Gastroesophageal sphincter (tissue), 4 donors: ENCODE data around the gene MYCBP. TPM values are rescaled to one million over a fixed set of nuclear protein-coding genes. Genes with fewer than 3 reads are reported as not detected.

Experiments used
- ATAC-seq: fragments of 150-250 bp; one replicate; pipeline ENCODE4 v1.9.1; 2016; ENCODE audit warnings: mild to moderate bottlenecking, moderate library complexity
- H3K27ac ChIP-seq, 4 donors: fragments of 200-600 bp; sonication (generic) in 3 of 4; 1 replicate in 3 of 4; 2 replicates in 1 of 4; pipeline ENCODE4 v1.5.1; 2016 to 2019
- H3K27me3 ChIP-seq: fragments of 200-600 bp; sonication (generic); one replicate; pipeline ENCODE4 v1.5.1; 2019
- H3K36me3 ChIP-seq, 2 donors: fragments of 200-600 bp; sonication (generic); one replicate each; pipeline ENCODE4 v1.5.1; 2019; ENCODE audit warnings: control low read depth in 1 of 2
- H3K4me1 ChIP-seq, 3 donors: fragments of 200-600 bp; sonication (generic); 1 replicate in 2 of 3; 2 replicates in 1 of 3; pipeline ENCODE4 v1.5.1; 2016 to 2019; ENCODE audit warnings: control low read depth in 2 of 3
- H3K4me3 ChIP-seq, 2 donors: fragments of 200-600 bp; sonication (generic); one replicate each; pipeline ENCODE4 v1.5.1; 2019; ENCODE audit warnings: mild to moderate bottlenecking in 1 of 2, moderate library complexity in 1 of 2
- H3K9me3 ChIP-seq, 3 donors: fragments of 200-600 bp; sonication (generic); one replicate each; pipeline ENCODE4 v1.5.1; 2017 to 2019; ENCODE audit warnings: control low read depth in 2 of 3
- EP300 ChIP-seq: sonication (generic); formaldehyde crosslinking; IDR thresholded peaks from one replicate; pipeline ENCODE4 v1.6.1; 2017; ENCODE audit warnings: antibody characterized with exemption, mild to moderate bottlenecking
- POLR2A ChIP-seq, 2 donors: fragments of 450-650 bp; IDR thresholded peaks; one replicate each; pipeline ENCODE4 v1.6.1; 2017; ENCODE audit warnings: antibody characterized with exemption in 2 of 2, mild to moderate bottlenecking in 2 of 2, moderate library complexity in 1 of 2
- POLR2AphosphoS5 ChIP-seq: sonication (generic); formaldehyde crosslinking; IDR thresholded peaks from one replicate; pipeline ENCODE4 v1.6.1; 2017; ENCODE audit warnings: antibody characterized with exemption
- WGBS, 2 donors: methylation state at CpG; one replicate each; pipeline ENCODE4 v1.1.5; 2018; ENCODE audit warnings: low coverage in 1 of 2; 5-methylcytosine and 5-hydroxymethylcytosine counted together
- total RNA-seq, 4 donors: library from RNA; depleted of rRNA; stranded (reverse); fragments of >200 nt; gene quantifications; one replicate each; pipeline ENCODE4 v1.1.0, GENCODE V29; 2016
- TF ChIP-seq, protein P1 (sequence below), 4 experiments: fragments of 200-600 bp in 2 of 4; fragments of 450-650 bp in 2 of 4; sonication (generic) in 1 of 4; IDR thresholded peaks; one replicate each; pipeline ENCODE4 v1.5.1; 2017 to 2019; ENCODE audit warnings: antibody characterized with exemption in 4 of 4, mild to moderate bottlenecking in 2 of 4, moderate library complexity in 2 of 4

MYCBP gene
- total RNA-seq, 4 donors from 2014 or later, result 19.3 to 25.8 (median 21.5) TPM

DNA sequence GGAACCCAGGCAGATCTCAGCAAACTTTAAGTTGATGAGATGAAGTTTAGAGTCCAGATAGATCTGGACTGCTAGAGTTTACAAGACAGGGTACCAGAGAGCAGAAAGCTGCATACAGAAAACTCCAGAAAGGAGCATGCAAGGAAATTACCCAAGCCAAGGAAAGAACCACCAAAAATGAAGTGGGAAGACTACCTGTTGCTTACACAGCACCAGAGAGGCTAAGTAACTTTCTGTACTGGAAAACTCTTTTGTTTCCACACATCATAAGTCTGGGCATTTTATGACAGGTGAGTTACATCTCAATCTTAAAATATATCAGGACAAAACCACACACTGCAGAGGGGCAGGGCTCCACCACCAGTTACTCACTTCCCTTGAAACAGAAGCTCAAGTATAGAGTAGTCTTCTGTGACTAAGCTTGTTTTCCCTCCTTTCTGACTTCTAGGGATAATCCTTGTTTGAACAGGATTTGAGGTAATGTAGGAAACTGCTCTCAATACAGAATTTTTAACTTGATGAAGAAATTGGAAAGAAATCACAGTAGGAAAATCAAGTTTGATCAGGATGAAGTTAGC is 25.6 kb upstream of the MYCBP start:
- TF ChIP-seq, protein P1, sequence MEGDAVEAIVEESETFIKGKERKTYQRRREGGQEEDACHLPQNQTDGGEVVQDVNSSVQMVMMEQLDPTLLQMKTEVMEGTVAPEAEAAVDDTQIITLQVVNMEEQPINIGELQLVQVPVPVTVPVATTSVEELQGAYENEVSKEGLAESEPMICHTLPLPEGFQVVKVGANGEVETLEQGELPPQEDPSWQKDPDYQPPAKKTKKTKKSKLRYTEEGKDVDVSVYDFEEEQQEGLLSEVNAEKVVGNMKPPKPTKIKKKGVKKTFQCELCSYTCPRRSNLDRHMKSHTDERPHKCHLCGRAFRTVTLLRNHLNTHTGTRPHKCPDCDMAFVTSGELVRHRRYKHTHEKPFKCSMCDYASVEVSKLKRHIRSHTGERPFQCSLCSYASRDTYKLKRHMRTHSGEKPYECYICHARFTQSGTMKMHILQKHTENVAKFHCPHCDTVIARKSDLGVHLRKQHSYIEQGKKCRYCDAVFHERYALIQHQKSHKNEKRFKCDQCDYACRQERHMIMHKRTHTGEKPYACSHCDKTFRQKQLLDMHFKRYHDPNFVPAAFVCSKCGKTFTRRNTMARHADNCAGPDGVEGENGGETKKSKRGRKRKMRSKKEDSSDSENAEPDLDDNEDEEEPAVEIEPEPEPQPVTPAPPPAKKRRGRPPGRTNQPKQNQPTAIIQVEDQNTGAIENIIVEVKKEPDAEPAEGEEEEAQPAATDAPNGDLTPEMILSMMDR (IDR thresholded peaks at IDR 0.05), result no peak
- TF ChIP-seq POLR2A (IDR thresholded peaks at IDR 0.05), result no peak
- TF ChIP-seq POLR2AphosphoS5, result no peak
- TF ChIP-seq EP300, result no peak
- no peaks in the 10 kb centered on the region for H3K4me1 ChIP-seq
- H3K27me3 ChIP-seq, result no peaks in the 10 kb centered on the region
- no peak for ATAC-seq
- no peak overlapping the region for H3K27ac ChIP-seq
- H3K36me3 ChIP-seq, result no peaks in the 10 kb centered on the region
- no peak overlapping the region for H3K4me3 ChIP-seq
- no peaks in the 10 kb centered on the region for H3K9me3 ChIP-seq

DNA sequence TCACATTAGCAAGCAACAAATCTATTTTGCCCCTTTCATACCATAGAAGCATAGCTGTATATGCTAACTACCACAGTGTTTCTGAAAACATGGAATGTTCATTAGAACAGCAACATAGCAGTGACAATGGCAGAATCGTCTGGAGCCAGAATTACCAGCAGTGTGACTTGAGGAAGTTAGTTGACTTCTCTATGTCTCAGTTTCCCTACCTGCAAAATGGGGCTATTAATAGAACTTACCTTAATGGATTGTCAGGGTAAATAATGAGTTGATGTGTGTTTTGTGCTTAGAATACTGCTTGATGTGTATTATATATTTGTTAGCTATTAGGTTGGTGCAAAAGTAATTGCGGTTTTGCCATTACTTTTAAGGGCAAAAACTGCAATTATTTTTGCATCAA is 23.0 kb upstream of the MYCBP start:
- TF ChIP-seq POLR2A (IDR thresholded peaks at IDR 0.05), result no peak
- TF ChIP-seq, protein P1 (IDR thresholded peaks at IDR 0.05), result no peak
- no peak for TF ChIP-seq EP300
- no peak for TF ChIP-seq POLR2AphosphoS5
- WGBS, 2 donors, result 80 to 96% methylated on average over 2 of the region's 2 CpGs
- ATAC-seq, result no peak
- Histone ChIP-seq H3K36me3 (no peaks in the 10 kb centered on the region), H3K9me3 (no peaks in the 10 kb centered on the region), H3K4me3 (no peak overlapping the region), H3K4me1 (no peaks in the 10 kb centered on the region), H3K27ac (no peak overlapping the region), H3K27me3 (no peaks in the 10 kb centered on the region)

DNA sequence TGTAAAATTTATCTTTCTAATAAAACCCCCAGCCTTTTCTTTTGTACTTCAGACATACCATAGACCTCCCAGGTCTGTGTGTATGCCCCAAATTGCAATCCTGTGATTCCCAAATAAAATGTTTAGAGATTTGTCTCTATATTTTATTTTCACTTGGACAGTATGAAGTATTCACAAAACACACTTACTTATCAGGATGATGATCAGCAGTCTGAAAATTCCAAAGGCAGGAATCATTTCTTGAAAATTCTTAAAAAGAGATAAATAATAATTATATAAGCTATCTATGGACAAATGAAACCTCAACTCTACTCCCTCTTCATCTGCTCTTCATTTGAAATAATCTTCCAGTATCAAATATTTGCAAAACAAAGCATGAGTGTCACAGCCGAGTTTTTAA is 19.8 kb upstream of the MYCBP start:
- Histone ChIP-seq H3K4me1 (no peaks in the 10 kb centered on the region), H3K9me3 (no peaks in the 10 kb centered on the region), H3K4me3 (no peak overlapping the region), H3K36me3 (no peaks in the 10 kb centered on the region), H3K27ac (no peak overlapping the region), H3K27me3 (no peaks in the 10 kb centered on the region)
- WGBS, 2 donors, result 68 to 78% methylated on average over 1 of the region's 1 CpG
- no peak for ATAC-seq
- TF ChIP-seq, protein P1 (IDR thresholded peaks at IDR 0.05), result no peak
- TF ChIP-seq POLR2A (IDR thresholded peaks at IDR 0.05) (no peak), EP300 (no peak), POLR2AphosphoS5 (no peak)

DNA sequence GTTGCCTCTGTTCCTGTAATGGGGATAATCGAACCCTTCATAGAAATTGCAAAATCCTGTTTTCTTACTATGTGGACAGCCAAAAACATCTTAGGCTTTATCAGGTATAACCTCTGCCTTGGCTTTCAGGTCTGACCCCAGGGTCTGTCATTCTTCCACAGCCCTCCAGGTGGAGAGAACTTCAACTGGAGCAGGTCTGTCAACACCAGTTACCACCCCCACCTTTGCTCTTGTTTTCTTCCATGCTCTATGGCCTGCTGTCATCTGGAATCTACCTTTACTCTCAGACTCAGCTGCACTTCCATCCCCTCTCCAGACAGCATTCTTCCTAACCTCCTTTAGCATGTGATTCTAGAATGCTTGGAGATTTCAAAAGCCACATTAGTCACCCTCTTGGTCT is 18.6 kb upstream of the MYCBP start:
- H3K9me3 ChIP-seq, result no peaks in the 10 kb centered on the region
- TF ChIP-seq POLR2AphosphoS5 (no peak), EP300 (no peak), POLR2A (IDR thresholded peaks at IDR 0.05) (no peak)
- TF ChIP-seq, protein P1 (IDR thresholded peaks at IDR 0.05), result no peak
- H3K4me3 ChIP-seq, result no peak overlapping the region
- H3K27ac ChIP-seq, result no peak overlapping the region
- H3K4me1 ChIP-seq, result no peaks in the 10 kb centered on the region
- no peaks in the 10 kb centered on the region for H3K27me3 ChIP-seq
- ATAC-seq, result no peak
- H3K36me3 ChIP-seq, result no peaks in the 10 kb centered on the region
- WGBS, 2 donors, result 91% methylated on average over 1 of the region's 1 CpG

DNA sequence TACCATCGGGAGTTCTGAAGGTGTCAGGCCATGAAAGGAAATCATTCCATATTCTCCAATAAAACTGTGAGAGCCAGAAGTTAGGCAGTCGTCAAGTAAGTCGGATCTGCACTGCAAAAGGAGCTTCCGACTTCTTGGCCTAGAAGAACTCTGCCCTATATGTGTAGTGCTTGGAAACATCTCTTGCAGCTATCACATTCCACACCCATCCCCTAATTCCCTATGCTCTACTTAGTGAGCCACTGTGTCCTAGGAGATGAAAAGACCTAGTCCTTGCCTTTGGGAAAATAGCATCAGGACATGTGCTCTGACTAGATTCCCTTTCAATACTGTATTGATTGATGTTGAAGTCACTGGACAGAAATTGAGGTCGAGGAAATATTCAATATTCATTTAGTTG is 16.4 kb upstream of the MYCBP start:
- no peak overlapping the region for H3K27ac ChIP-seq
- ATAC-seq, result no peak

More for the DNA sequence above, 16.4 kb upstream of the MYCBP start:
- no peaks in the 10 kb centered on the region for H3K36me3 ChIP-seq
- no peak for TF ChIP-seq POLR2AphosphoS5
- TF ChIP-seq, protein P1 (IDR thresholded peaks at IDR 0.05), result no peak
- no peak for TF ChIP-seq POLR2A (IDR thresholded peaks at IDR 0.05)
- TF ChIP-seq EP300, result no peak
- H3K4me1 ChIP-seq, result no peaks in the 10 kb centered on the region
- no peaks in the 10 kb centered on the region for H3K27me3 ChIP-seq
- 61 to 85% methylated on average over 5 of the region's 5 CpGs for WGBS, 2 donors
- H3K9me3 ChIP-seq, result no peaks in the 10 kb centered on the region
- H3K4me3 ChIP-seq, result no peak overlapping the region
